DMS53 treated with DMSO at 0.1 percent for 48 hours (cell line): Measurements from ENCODE around the gene BCL11B.

Experiments used
- DNase-seq: peaks from one replicate; lab custom pipeline; 2025; ENCODE audit not compliant: unreplicated experiment; lab: John Stamatoyannopoulos, UW

BCL11B gene

GRCh38 chr14:99226687-99227086 is 45.3 kb downstream of the BCL11B start:
- no peak for DNase-seq

GRCh38 chr14:99225436-99226203 is 46.4 kb downstream of the BCL11B start:
- DNase-seq = no peak

DNA sequence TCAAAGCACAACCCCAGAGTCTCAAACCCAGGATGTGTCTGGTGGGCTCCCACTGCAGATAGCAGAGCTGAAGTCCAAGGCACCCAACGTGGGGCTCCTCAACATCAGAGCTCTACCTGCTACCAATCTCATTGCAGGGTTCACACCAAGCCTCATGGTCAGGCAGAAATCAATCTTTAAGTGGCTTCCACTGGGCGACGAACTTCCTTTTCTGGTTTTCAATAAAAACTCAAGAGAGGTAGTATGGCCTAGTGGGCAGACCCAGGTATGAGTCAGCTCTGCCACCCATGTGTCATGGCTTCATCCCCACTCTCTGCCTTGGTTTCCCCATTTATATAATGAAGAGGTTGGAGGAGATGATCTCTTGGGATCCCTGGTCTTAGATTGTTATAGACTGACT is 47.0 kb downstream of the BCL11B start:
- no peak for DNase-seq

GRCh38 chr14:99224116-99224910 is 47.7 kb downstream of the BCL11B start:
- no peak for DNase-seq

- DNase-seq = no peak
These were observed 50.6 kb downstream of the BCL11B start for GRCh38 chr14:99221445-99221844.

DNA sequence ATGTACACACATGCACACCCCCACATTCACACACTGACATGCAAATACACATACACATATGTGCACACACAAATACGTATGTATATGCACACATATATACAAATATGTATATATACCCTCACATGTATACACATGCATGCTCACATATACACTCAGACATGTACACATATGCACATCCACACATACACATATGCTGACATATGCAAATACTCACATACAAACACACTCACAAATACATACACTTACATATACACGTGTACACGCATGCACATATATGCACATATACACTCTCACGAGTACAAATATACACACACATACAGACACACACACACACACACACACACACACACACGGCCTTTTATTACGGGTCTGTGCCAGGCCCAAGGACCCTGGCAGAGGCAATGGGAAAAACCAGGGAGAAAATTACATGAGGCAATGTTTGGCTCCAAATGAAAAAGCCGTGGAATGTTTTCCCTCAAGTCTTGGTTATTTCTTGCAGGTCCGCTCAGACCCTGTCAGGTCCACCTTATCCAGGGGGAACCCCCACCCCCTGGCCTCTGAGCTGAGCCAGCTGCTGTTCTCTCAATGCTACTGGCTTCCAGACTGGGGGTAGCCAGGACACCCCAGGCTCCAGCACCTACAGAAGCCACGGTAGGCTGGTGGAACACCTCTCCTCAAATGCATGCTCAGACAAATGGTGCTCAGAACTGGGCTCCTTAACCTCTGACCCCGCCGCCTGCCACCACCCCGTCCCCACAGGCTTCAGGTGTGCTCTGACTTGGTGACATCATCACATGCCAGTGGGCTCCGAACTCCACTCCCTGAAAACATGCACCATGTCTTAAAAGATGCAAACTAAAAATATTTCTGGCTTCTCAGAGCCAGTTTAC is 54.7 kb downstream of the BCL11B start:
- no peak for DNase-seq

DNA sequence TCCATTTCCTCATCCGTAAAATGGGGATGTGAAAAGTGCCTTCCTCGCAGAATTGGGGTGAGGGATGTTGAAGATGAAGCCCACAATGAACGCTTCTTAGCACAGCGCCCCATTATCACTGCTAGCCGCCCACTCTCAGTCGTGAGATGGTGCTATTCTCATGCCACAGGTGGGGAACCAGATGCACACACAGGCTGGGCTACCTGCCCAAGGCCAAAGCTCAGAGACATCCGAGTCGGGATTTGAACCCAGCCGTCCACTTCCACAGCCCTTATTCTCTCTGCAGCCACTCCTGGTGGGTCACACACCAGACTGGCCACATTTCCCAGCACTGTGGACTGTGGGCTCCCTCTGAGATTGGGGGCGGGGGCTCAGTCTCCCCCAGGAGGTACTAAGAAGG is 55.8 kb downstream of the BCL11B start:
- DNase-seq = no peak

GRCh38 chr14:99215277-99215676 is 56.7 kb downstream of the BCL11B start:
- DNase-seq = no peak

DNA sequence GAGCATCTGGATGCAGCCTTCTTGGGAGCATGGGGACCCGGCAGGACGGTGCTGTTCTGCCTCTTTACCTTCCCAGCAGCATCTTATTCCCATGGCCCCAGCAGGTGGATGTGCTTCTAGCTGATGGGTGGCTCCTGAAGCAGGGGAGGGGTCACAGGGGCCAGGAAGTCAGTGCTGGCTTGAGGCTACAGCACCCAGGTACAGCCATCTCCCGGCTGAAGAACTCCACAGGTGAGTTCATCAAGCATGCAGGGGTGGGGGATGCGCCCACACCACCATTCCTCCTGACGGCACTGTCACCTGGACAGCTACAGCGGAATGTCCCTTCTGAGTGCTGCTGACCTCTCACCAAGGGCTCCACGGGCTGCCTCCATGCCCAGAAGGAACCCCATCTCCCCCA is 57.3 kb downstream of the BCL11B start:
- DNase-seq = no peak

GRCh38 chr14:99213527-99213971 is 58.4 kb downstream of the BCL11B start:
- no peak for DNase-seq

DNA sequence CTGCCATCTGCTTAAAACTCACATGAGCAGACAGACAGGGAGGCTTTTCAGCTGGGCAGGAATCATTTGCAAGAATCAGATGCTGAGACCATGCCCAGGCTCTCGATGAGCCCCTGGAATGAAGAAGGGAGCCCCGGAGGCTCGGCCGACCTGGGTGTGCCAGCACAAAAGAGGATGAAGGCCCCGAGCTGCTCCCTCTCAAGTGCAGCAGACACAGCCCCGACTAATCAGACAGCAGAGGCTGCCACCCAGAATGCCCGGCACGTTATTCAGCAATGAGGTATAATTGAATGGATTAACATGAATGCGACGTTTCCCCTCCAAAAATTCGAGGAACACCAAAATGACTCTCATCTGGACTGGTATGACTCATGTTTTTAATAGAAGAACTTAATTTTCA is 58.9 kb downstream of the BCL11B start:
- DNase-seq = no peak

GRCh38 chr14:99212646-99213045 is 59.4 kb downstream of the BCL11B start:
- no peak for DNase-seq

DNA sequence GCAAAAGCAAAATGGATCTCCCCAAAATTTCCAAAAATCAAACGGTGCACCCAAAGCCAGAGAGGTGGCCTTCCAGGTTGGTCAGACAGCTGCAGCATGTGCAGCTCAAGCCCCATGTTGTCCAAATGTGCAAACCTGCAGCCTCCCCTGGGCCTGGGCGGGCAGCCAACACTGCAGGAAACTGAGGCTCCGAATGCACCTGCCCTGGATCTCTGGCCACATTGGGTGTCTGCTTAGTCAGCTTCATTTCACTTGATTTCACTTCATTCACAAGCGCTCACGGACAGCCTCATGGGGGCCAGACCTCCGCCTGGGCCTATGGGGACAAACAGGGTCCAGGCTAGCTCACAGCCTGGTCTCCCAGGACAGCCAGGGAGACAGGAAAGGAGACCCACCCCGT is 59.8 kb downstream of the BCL11B start:
- DNase-seq = no peak

DNA sequence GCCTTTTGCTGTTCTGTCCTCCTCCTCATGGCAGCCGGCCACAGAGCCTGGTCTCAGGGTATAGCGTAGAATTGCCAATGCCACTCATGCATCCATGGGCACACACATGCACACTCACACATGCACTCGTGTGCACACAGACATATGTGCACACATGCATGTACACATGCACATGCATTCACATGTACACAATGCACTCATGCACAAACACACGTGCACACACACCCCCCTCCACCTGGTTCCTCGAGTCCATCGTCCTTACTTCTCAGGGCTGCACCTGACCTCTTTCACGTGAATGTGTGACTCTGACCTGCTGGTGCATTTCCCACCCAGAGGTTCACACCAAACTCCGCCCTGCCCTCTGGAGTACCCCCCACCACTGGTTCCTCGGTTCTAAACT is 60.6 kb downstream of the BCL11B start:
- no peak for DNase-seq

- no peak for DNase-seq
These were observed 61.7 kb downstream of the BCL11B start for GRCh38 chr14:99210333-99210732.

DNA sequence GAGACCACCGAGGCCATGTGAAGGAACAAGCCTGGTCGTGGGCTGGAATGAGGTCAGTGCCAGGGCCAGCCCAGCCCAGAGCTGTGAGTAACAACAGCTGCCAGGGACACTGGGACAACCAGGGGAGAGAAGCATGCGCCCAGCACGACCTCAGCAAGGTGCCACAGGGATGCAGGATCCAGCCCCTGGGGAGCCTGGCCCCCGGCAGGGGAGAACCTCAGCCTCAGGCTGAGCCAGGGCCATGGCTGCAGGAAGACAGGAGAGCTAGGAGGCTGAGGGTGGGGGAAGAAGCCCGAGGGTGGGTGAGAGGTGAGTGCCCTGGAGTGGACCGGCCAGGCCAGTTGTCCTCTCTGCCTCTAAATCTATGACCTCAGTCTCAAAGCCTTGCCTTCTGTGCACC is 62.6 kb downstream of the BCL11B start:
- no peak for DNase-seq

- DNase-seq = no peak
These were observed 63.7 kb downstream of the BCL11B start for GRCh38 chr14:99208318-99208717.

- no peak for DNase-seq
These were observed 64.5 kb downstream of the BCL11B start for GRCh38 chr14:99207456-99207855.

DNA sequence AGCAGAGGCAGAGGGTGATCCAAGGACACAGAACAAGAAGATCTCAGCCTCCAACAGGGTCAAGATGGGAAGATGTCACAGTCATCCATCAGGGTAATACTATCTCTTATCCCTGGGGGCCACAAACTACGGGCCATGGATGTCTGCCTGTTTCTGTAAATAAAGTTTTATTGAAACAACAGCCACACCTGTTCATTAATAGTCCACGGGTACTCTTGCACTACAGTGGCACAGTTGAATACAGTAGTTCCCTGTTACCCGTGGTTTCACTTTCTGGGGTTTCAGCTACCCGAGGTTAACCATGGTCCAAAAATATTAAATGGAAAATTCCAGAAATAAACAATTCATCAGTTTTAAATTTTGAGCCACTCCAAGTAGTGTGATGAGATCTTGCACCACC is 65.9 kb downstream of the BCL11B start:
- DNase-seq = no peak

DNA sequence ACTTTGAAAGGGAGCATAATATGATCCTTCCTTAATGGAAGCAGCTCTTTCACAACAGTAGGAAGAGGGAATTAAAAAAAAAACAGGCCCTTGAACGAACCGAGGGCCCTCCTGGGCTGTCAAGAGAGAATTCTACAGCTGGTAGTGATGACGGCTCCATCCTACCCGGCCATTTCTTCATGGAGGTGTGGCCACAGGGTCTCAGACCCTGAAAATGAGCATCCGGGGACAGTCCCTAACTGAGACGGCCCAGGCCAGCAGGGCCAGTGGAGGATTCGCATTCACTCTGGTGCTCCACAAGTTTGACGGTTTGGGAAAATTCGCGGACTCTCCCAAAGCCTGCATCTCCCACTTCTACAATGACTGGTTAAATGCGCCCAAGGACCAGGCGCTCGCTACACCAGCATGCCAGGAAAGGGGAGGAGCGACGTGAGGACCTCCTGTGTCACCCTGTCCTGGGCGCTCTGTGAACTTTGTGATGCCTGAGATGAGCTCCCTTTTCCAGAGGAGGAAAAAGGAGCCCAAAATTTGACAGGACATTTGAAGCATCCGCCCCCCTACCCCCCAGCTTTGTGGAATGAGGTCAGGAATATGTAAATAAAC is 66.8 kb downstream of the BCL11B start:
- no peak for DNase-seq

- no peak for DNase-seq
These were observed 68.2 kb downstream of the BCL11B start for GRCh38 chr14:99203801-99204200.
